Hair follicle dermal papilla cell (primary cell): ENCODE results near the gene TMEM225. TPM values are rescaled to one million over a fixed set of nuclear protein-coding genes. Genes with fewer than 3 reads are reported as not detected.

Experiments
- total RNA-seq: library from RNA; depleted of rRNA; stranded (reverse); fragments of >200 nt; gene quantifications from 2 replicates; pipeline ENCODE4 v1.2.3, GENCODE V29; 2012

The TMEM225 gene, protein sequence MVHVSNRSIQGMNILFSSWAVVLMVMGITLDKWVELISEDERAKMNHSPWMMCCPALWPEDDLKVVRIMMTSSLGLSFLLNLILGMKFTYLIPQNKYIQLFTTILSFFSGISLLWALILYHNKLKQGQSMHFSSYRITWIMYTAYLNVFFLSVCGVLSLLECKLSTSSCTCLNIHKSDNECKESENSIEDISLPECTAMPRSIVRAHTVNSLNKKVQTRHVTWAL
- not detected in 2 replicates for total RNA-seq

DNA sequence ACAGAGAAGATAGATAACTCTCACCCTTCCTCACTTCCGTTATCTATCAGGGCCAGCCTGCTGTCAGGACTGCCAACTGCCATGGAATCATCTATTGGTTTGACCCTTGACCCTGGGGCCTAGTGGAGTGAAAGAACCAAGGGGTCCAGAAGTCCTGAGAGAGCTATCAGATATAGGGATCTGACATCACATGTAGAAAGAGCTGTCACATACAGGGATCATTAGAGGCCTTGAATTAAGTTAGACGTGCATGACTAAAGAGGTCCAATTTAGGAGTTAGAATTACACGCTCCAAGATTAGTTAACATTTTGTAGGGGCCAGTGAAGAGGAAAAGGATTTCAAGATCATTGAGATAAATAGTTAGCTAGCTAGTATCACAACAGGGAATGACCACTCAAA, at the start of gene TMEM225:
TSS of gene TMEM225 (minus strand) at position 101 of the 400 bp plus-strand sequence. CDS start 245 bp downstream, outside the sequence.

DNA sequence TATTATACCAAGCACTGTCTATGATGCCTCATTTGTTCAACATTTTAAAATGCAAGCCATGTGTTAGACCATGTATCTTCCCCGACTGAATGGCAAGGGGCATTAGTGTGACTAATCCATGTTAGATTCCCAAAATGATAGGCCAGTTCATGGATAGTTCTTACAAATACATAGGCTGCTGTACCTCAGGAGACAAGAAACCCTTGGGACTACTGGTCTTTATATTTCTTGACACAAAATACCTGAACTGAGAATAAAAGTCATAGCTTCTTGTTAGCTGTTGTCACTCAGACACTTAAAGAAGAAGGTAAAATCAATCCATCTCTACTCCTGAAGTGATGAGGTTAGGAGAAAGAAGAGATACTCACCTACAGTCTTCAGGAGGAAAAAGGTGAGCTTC, 16.4 kb upstream of the TMEM225 start, which contains the start of gene OR8D4:
TSS of gene OR8D4 (plus strand) at position 301 of the 400 bp plus-strand sequence. CDS start 4,265 bp downstream, outside the sequence.

Other genes with a start within 250 kb of the TMEM225 start
- gene SCN3B, start 231.0 kb downstream of the TMEM225 start, total RNA-seq, result 0.12 and 0.16 TPM in 2 replicates
- gene ZNF202, start 144.0 kb downstream of the TMEM225 start, total RNA-seq, result 10.9 and 11.8 TPM in 2 replicates
- not detected in 2 replicates for gene OR6X1, start 131.2 kb downstream of the TMEM225 start, total RNA-seq
- gene OR6M1, start 79.3 kb downstream of the TMEM225 start, total RNA-seq, result not detected in 2 replicates
- not detected in 2 replicates for gene OR8D4, start 16.5 kb upstream of the TMEM225 start, total RNA-seq
- gene OR4D5, start 53.9 kb upstream of the TMEM225 start, total RNA-seq, result not detected in 2 replicates
- gene OR6T1, start 58.2 kb upstream of the TMEM225 start, total RNA-seq, result not detected in 2 replicates
- not detected in 2 replicates for gene OR10S1, start 92.1 kb upstream of the TMEM225 start, total RNA-seq
- not detected in 2 replicates for gene OR10G6, start 109.5 kb upstream of the TMEM225 start, total RNA-seq
- gene OR10G4, start 127.3 kb upstream of the TMEM225 start, total RNA-seq, result not detected in 2 replicates
- not detected in 2 replicates for gene OR10G9, start 137.3 kb upstream of the TMEM225 start, total RNA-seq
- not detected in 2 replicates for gene OR10G8, start 141.1 kb upstream of the TMEM225 start, total RNA-seq
- not detected in 2 replicates for gene OR10G7, start 155.7 kb upstream of the TMEM225 start, total RNA-seq
- gene VWA5A, start 229.8 kb upstream of the TMEM225 start, total RNA-seq, result 19.2 and 22.7 TPM in 2 replicates